Measurements from ENCODE around the gene VAPB. TPM values are rescaled to one million over a fixed set of nuclear protein-coding genes. Genes with fewer than 3 reads are reported as not detected.

VAPB gene
- total and polyA plus RNA-seq, 10 of the 15 experiments (the other 5 are each of a cell fraction or from before 2014, with no cell fraction given) = 3.2 to 28.6 (median 20.5) TPM

DNA sequence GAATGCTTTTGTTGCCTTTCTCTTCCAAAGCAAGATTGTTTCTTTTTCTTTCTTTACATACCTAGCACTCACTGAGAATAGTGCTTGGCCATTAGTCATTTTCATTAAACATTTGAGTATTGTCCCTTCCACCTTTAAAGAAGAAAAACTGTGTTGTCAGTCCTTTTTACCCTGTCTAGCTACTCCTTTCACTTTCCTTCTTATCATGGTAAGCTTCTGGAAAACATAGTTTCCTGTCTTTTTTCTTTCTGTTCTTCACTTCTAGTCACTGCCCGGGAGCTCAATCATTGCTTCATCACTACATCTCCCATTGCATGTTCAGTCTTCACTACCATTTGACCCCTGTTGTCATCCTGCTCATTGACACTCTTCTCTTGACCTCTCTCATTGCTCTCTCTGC is 12.1 kb downstream of the VAPB start (continued):
- TF ChIP-seq ATF2 (IDR thresholded peaks at IDR 0.05; ENCODE audit: low read length) = no peak

- 33% methylated on average over 5 of the region's 5 CpGs for WGBS (ENCODE audit: insufficient coverage, insufficient replicate concordance, low lambda C conversion rate, missing lambda C conversion rate)
- Histone ChIP-seq H3K4me2 (ENCODE audit: control insufficient read depth, insufficient read depth) (peak overlapping the region; percentile 81), H3K79me2 (ENCODE audit: control insufficient read depth, insufficient read depth, low read length) (peaks cover 99% of the 10 kb centered on the region), H4K20me1 (ENCODE audit: control insufficient read depth, insufficient read depth) (peaks cover 9% of the 10 kb centered on the region), H2AFZ (ENCODE audit: control insufficient read depth, low read depth, low read length) (no peak overlapping the region), H3K27me3 (replicated peaks in 1 of 2; ENCODE audit: control insufficient read depth in 2 of 2, insufficient read depth in 2 of 2, low read length in 1 of 2) (no peaks in the 10 kb centered on the region), H3K9me3 (replicated peaks; ENCODE audit: control insufficient read depth, insufficient read depth, low read length) (no peaks in the 10 kb centered on the region), H3K27ac (ENCODE audit: control insufficient read depth, insufficient read depth) (peak overlapping the region; percentile 73; the same call in 1 of the 2 replicates), H3K36me3 (ENCODE audit: control insufficient read depth in 2 of 2, insufficient read depth in 2 of 2, low read length in 1 of 2) (no peaks in the 10 kb centered on the region; a peak in 2 of 4 replicates), H3K9ac (ENCODE audit: control insufficient read depth, insufficient read depth, low read length) (no peak overlapping the region), H3K4me1 (ENCODE audit: control insufficient read depth, insufficient read depth, low read length) (peaks cover 47% of the 10 kb centered on the region), H3K4me3 (peak overlapping the region; percentile 53; the same call in 1 of the 2 replicates)
- FAIRE-seq (no peak), ATAC-seq (peak; percentile 52), DNase-seq (ENCODE audit: low read depth, low spot score) (no peak)
- ChIA-PET POLR2A (interaction anchor here (1.2 kb wide), 1 partner anchor 57 kb away, joined by 5 read pairs; no protein-coding TSS in a partner anchor), CTCF (interaction anchor here (1.8 kb wide), 1 partner anchor 46 kb away, joined by 5 read pairs; no protein-coding TSS in a partner anchor), RAD21 (ENCODE audit: unreplicated experiment) (no interaction called here), SMC1A (ENCODE audit: uncharacterized antibody, unreplicated experiment) (interaction anchor here (0.9 to 1.4 kb wide), 2 partner anchors 8 to 33 kb away, joined by 3 read pairs; no protein-coding TSS in a partner anchor)
- in situ Hi-C loops (cut with MboI) (no loop called here), intact Hi-C loops (cut with micrococcal nuclease; ENCODE audit: unreplicated experiment) (loop anchor here (5.0 kb wide), 1 partner anchor 55 kb away; no protein-coding TSS in a partner anchor)
- BruUV-seq (replicated peaks) = no TSS peak
- TF ChIP-seq ZNF384 (IDR thresholded peaks at IDR 0.05; ENCODE audit: borderline replicate concordance, low read depth, low read length) (peak; percentile 76), BRCA1 (IDR thresholded peaks at IDR 0.05; ENCODE audit: low read depth, low read length) (no peak), JUNB (IDR thresholded peaks at IDR 0.05) (0 out of 2 replicates have a peak, but pooled peaks have one; percentile 25)
These were observed 13.3 kb downstream of the VAPB start for GRCh38 chr20:58402305-58402704.
